Frontal cortex (tissue), 4 donors: ENCODE data around the gene RYR2. TPM values are rescaled to one million over a fixed set of nuclear protein-coding genes. Genes with fewer than 3 reads are reported as not detected.
"Not testable (repeated sequence)": the region's sequence is repeated elsewhere in the genome, so short reads cannot be mapped to it uniquely, and the experiment has no call there.

Experiments
- DNase-seq, 2 donors: peaks; one replicate each; pipeline ENCODE4 v3.0.0; 2012; ENCODE audit warnings: low spot score in 2 of 2
- FAIRE-seq: peaks from 2 replicates; lab custom pipeline; 2012; peaks lifted over from hg19 to GRCh38; lab: Jason Lieb, UNC
- total RNA-seq: library from RNA; depleted of rRNA; stranded (reverse); fragments of >200 nt; gene quantifications from one replicate; pipeline ENCODE4 v1.2.3, GENCODE V29; 2014
- donor health status: control.
- donor health status: control.
- donor health status: control.

Gene RYR2
- total RNA-seq, 1 donor from 2014 or later, result 29.8 TPM

GRCh38 chr1:237228421-237228820 lies 186.4 kb downstream of the RYR2 start:
- no peak for FAIRE-seq
- no peak for DNase-seq

GRCh38 chr1:237229333-237229732 lies 187.3 kb downstream of the RYR2 start:
- DNase-seq, result no peak

GRCh38 chr1:237232501-237232900 lies 190.5 kb downstream of the RYR2 start:
- DNase-seq, result no peak
- FAIRE-seq, result no peak

More at GRCh38 chr1:237229333-237229732, 187.3 kb downstream of the RYR2 start:
- FAIRE-seq, result no peak

GRCh38 chr1:237235091-237235490 lies 193.1 kb downstream of the RYR2 start:
- FAIRE-seq (no peak), DNase-seq (no peak)

GRCh38 chr1:237237721-237238120 lies 195.7 kb downstream of the RYR2 start:
- no peak for FAIRE-seq
- DNase-seq, result no peak

- DNase-seq, result no peak
- no peak for FAIRE-seq
These were observed 197.3 kb downstream of the RYR2 start for GRCh38 chr1:237239248-237239647.

GRCh38 chr1:237241038-237241437 lies 199.1 kb downstream of the RYR2 start:
- FAIRE-seq, result no peak
- DNase-seq, result no peak

GRCh38 chr1:237244778-237245177 lies 202.8 kb downstream of the RYR2 start:
- DNase-seq (no peak), FAIRE-seq (no peak)

- DNase-seq, result no peak
- FAIRE-seq, result no peak
These were observed 205.5 kb downstream of the RYR2 start for GRCh38 chr1:237247442-237247841.

- FAIRE-seq (no peak), DNase-seq (no peak)
These were observed 207.1 kb downstream of the RYR2 start for GRCh38 chr1:237249120-237249519.

- DNase-seq (no peak), FAIRE-seq (no peak)
These were observed 208.1 kb downstream of the RYR2 start for GRCh38 chr1:237250055-237250454.

GRCh38 chr1:237255071-237255470 lies 213.1 kb downstream of the RYR2 start:
- no peak for DNase-seq
- FAIRE-seq, result no peak

- no peak for DNase-seq
These were observed 216.9 kb downstream of the RYR2 start for GRCh38 chr1:237258871-237259270.

GRCh38 chr1:237261198-237261597 lies 219.2 kb downstream of the RYR2 start:
- DNase-seq (no peak), FAIRE-seq (no peak)

More at GRCh38 chr1:237258871-237259270, 216.9 kb downstream of the RYR2 start:
- no peak for FAIRE-seq

- no peak for DNase-seq
- no peak for FAIRE-seq
These were observed 225.8 kb downstream of the RYR2 start for GRCh38 chr1:237267743-237268142.

- no peak for FAIRE-seq
- DNase-seq, result no peak
These were observed 228.0 kb downstream of the RYR2 start for GRCh38 chr1:237269938-237270337.

- FAIRE-seq, result no peak
- DNase-seq, result no peak
These were observed 228.4 kb downstream of the RYR2 start for GRCh38 chr1:237270353-237270752.

- DNase-seq, FAIRE-seq: not testable (repeated sequence)
These were observed 236.0 kb downstream of the RYR2 start for GRCh38 chr1:237277994-237278393.

GRCh38 chr1:237279629-237280028 lies 237.6 kb downstream of the RYR2 start:
- FAIRE-seq, result no peak
- DNase-seq, result no peak

GRCh38 chr1:237281481-237281880 lies 239.5 kb downstream of the RYR2 start:
- FAIRE-seq (no peak), DNase-seq (no peak)

- no peak for DNase-seq
- no peak for FAIRE-seq
These were observed 240.3 kb downstream of the RYR2 start for GRCh38 chr1:237282208-237282783.

- DNase-seq, result no peak
- FAIRE-seq, result no peak
These were observed 246.0 kb downstream of the RYR2 start for GRCh38 chr1:237287876-237288521.
